GM10266 (cell line): Measurements from ENCODE around the gene UQCRFS1.
"Not testable (repeated sequence)": the region's sequence is repeated elsewhere in the genome, so short reads cannot be mapped to it uniquely, and the experiment has no call there.

Source experiments
- DNase-seq: peaks from one replicate; pipeline ENCODE4 v3.0.0; 2012; ENCODE audit errors: extremely low spot score
- TF ChIP-seq, protein P1 (sequence below): IDR thresholded peaks from 2 replicates; pipeline ENCODE4 v1.5.1; 2012; ENCODE audit warnings: mild to moderate bottlenecking, low read depth; ENCODE audit not compliant: control insufficient read depth, insufficient read depth; ENCODE audit errors: missing control alignments

Gene UQCRFS1

DNA sequence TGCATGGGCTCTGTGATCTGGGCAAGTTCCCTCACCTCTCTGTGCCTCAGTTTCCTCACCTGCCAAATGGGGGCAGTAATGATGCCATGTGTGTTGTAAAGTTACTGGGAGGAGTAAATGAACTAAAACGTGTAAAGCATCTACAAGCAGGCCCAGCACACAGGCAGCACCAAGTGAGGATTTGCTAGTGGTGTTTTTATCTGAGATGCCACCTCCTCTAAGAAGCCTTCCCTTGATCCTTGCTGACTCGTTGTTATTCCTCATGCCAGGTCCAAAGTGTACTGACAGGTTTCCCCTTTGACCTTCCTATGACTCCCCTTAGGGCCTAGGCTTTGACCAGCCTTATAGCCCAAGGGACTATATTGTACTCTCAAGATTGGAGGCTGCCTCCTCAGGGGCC is 1.5 kb upstream of the UQCRFS1 start:
- TF ChIP-seq, protein P1, sequence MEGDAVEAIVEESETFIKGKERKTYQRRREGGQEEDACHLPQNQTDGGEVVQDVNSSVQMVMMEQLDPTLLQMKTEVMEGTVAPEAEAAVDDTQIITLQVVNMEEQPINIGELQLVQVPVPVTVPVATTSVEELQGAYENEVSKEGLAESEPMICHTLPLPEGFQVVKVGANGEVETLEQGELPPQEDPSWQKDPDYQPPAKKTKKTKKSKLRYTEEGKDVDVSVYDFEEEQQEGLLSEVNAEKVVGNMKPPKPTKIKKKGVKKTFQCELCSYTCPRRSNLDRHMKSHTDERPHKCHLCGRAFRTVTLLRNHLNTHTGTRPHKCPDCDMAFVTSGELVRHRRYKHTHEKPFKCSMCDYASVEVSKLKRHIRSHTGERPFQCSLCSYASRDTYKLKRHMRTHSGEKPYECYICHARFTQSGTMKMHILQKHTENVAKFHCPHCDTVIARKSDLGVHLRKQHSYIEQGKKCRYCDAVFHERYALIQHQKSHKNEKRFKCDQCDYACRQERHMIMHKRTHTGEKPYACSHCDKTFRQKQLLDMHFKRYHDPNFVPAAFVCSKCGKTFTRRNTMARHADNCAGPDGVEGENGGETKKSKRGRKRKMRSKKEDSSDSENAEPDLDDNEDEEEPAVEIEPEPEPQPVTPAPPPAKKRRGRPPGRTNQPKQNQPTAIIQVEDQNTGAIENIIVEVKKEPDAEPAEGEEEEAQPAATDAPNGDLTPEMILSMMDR: no peak
- DNase-seq: no peak

DNA sequence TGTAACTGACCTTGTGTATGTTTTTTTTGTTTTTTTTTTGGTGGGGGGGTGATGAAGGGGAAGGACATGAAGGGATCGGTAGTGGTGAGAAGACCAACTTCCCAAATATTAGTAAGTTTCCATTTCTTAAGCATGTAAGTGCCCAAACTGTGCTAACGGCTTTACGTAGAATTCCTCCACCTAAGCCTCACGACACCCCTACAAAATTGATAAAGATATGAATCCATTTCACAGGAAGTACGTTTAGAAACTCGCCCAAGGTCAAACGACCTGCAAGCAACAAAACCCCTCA is 649 bp downstream of the UQCRFS1 start:
- no peak for DNase-seq
- TF ChIP-seq, protein P1: no peak

GRCh38 chr19:29211562-29212355 is 1.2 kb downstream of the UQCRFS1 start:
- DNase-seq: peak; percentile 24
- TF ChIP-seq, protein P1: no peak

DNA sequence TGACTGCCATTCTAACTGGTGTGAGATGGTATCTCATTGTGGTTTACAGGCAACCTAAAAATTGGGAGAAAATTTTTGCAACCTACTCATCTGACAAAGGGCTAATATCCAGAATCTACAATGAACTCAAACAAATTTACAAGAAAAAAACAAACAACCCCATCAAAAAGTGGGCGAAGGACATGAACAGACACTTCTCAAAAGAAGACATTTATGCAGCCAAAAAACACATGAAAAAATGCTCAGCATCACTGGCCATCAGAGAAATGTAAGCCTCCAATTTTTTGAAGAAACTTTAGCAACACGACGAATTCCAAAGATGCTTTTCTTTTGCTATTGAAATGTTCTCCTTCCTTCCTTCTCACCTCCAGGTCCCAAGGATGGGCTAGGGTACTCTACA is 1.9 kb downstream of the UQCRFS1 start:
- DNase-seq: not testable (repeated sequence)

DNA sequence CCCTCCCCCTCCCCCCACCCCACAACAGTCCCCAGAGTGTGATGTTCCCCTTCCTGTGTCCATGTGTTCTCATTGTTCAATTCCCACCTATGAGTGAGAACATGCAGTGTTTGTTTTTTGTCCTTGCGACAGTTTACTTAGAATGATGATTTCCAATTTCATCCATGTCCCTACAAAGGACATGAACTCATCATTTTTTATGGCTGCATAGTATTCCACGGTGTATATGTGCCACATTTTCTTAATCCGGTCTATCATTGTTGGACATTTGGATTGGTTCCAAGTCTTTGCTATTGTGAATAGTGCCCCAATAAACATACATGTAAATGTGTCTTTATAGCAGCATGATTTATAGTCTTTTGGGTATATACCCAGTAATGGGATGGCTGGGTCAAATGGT is 2.4 kb downstream of the UQCRFS1 start:
- DNase-seq: not testable (repeated sequence)

DNA sequence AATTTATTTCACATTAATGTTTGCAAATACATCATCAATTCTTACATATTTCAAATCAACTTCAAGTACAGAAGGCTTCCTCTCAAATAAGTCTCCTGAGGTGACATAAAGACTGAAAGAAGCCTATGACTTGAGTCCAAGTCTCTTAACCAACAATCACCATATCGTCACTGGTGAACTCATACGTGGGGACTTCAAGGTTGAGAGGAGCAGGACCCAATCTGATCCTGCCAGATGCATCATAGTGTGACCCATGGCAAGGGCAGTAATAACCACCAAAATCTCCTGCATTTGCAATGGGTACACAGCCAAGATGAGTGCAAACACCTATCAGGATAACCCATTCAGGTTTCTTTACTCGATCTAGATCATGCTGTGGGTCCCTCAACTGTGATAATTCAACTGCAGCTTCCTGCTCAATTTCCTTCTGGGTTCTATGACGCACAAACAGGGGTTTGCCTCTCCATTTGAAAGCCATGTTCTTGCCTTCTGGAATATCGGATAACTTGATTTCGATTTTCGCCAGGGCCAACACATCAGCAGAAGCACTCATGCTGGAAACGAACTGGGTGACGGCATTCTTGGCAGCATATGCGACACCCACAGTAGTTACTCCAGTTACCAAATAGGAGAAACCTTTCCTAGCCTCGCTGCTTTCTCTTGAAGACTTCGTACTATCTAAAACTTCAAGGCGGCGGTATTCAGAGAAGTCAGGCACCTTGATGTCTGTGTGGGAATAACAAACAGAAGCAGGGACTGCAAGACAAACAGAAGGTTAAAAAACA is 5.4 kb downstream of the UQCRFS1 start:
- not testable (repeated sequence) for DNase-seq

- TF ChIP-seq, protein P1: no peak
- DNase-seq: no peak
Measured at GRCh38 chr19:29206453-29206852, 6.5 kb downstream of the UQCRFS1 start.

- no peak for DNase-seq
- TF ChIP-seq, protein P1: no peak
Measured at GRCh38 chr19:29202281-29202680, 10.7 kb downstream of the UQCRFS1 start.

DNA sequence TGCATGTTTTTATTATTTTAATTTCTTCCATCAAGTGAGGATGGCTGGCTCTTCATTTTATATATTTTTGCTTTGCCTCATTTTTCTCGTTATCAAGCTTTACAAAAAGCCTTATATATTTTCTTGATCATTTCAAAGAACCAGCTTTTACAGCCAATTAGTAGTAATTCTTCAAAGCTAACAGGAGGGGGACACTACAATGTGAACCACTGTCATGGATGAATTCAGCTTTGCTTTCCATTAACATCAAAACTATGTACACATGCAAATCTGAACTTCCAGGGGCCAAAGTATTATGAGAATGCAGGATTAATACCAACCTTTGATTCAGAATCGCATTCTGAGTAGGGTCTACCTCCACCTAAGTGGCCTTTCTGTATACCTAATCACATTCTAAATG is 11.1 kb downstream of the UQCRFS1 start:
- no peak for DNase-seq

More for the DNA sequence above, 11.1 kb downstream of the UQCRFS1 start:
- TF ChIP-seq, protein P1: no peak
